DND-41 (cell line): ENCODE results near the gene TMEM117.

Source experiments
- ATAC-seq: fragments of 200-7000 bp; cut with Tn5 transposase; 3 replicates; pipeline ENCODE4 v1.9.1; 2021; ENCODE audit warnings: low read depth; ENCODE audit not compliant: insufficient read depth
- DNase-seq: peaks from one replicate; pipeline ENCODE4 v3.0.0-alpha.2; 2020
- H2AFZ ChIP-seq: 2 replicates; pipeline ENCODE4 v1.6.0; 2012; ENCODE audit warnings: low read depth, low read length
- H3K27ac ChIP-seq: 2 replicates; pipeline ENCODE4 v1.5.1; 2012; ENCODE audit warnings: low read length, inconsistent platforms
- H3K27me3 ChIP-seq: fragments of 200-600 bp; sonication (generic); 2 replicates; pipeline ENCODE4 v1.6.0; 2012; ENCODE audit warnings: low read length, mild to moderate bottlenecking, inconsistent platforms; ENCODE audit not compliant: insufficient read depth, poor library complexity
- H3K36me3 ChIP-seq: 2 replicates; pipeline ENCODE4 v1.5.1; 2012; ENCODE audit warnings: low read length, inconsistent platforms; ENCODE audit not compliant: insufficient read depth
- H3K4me1 ChIP-seq: 2 replicates; pipeline ENCODE4 v1.5.1; 2012; ENCODE audit warnings: mild to moderate bottlenecking, low read length; ENCODE audit not compliant: insufficient read depth
- H3K4me2 ChIP-seq: 2 replicates; pipeline ENCODE4 v1.6.0; 2012; ENCODE audit warnings: mild to moderate bottlenecking, moderate library complexity, low read length, inconsistent platforms; ENCODE audit not compliant: insufficient read depth
- H3K4me3 ChIP-seq, 2 experiments: fragments of 200-600 bp in 1 of 2; shearing (Covaris generic) in 1 of 2; 2 replicates each; pipeline ENCODE4 v1.5.1; 2012 to 2016; ENCODE audit warnings: inconsistent platforms in 2 of 2, low read length in 2 of 2, mild to moderate bottlenecking in 2 of 2, low read depth in 1 of 2, moderate library complexity in 1 of 2
- H3K79me2 ChIP-seq: 2 replicates; pipeline ENCODE4 v1.6.0; 2012; ENCODE audit warnings: low read length, inconsistent platforms; ENCODE audit not compliant: insufficient read depth
- H3K9ac ChIP-seq: 2 replicates; pipeline ENCODE4 v1.6.0; 2012; ENCODE audit warnings: low read depth, mild to moderate bottlenecking, inconsistent platforms, low read length, moderate library complexity
- H3K9me3 ChIP-seq: 2 replicates; pipeline ENCODE4 v1.5.1; 2012; ENCODE audit warnings: low read length, moderate library complexity, mild to moderate bottlenecking, inconsistent platforms; ENCODE audit not compliant: insufficient read depth, severe bottlenecking
- H4K20me1 ChIP-seq: 2 replicates; pipeline ENCODE4 v1.6.0; 2012; ENCODE audit warnings: low read length; ENCODE audit not compliant: insufficient read depth
- CTCF ChIP-seq: IDR thresholded peaks from 2 replicates; pipeline ENCODE4 v1.5.1; 2012; ENCODE audit warnings: borderline replicate concordance, low read length, moderate library complexity, mild to moderate bottlenecking; ENCODE audit not compliant: poor library complexity, severe bottlenecking; ENCODE audit errors: extremely low read depth
- EZH2 ChIP-seq: IDR thresholded peaks from 3 replicates; pipeline ENCODE4 v1.6.1; 2012; ENCODE audit warnings: borderline replicate concordance, low read depth, mild to moderate bottlenecking, moderate library complexity, low read length, inconsistent platforms; ENCODE audit not compliant: severe bottlenecking

Gene TMEM117

GRCh38 chr12:44431647-44432343, 595.9 kb downstream of the TMEM117 start:
- H2AFZ ChIP-seq = no peak overlapping the region
- no peak for DNase-seq
- H3K79me2 ChIP-seq = no peaks in the 10 kb centered on the region
- H3K27me3 ChIP-seq = no peaks in the 10 kb centered on the region
- ATAC-seq = no peak
- no peaks in the 10 kb centered on the region for H3K9me3 ChIP-seq
- H4K20me1 ChIP-seq = no peaks in the 10 kb centered on the region
- H3K4me1 ChIP-seq = no peaks in the 10 kb centered on the region
- H3K4me3 ChIP-seq = no peak overlapping the region
- TF ChIP-seq EZH2 (no peak), CTCF (no peak)
- H3K27ac ChIP-seq = no peak overlapping the region
- H3K4me2 ChIP-seq = no peak overlapping the region
- H3K9ac ChIP-seq = no peak overlapping the region
- H3K36me3 ChIP-seq = no peaks in the 10 kb centered on the region

DNA sequence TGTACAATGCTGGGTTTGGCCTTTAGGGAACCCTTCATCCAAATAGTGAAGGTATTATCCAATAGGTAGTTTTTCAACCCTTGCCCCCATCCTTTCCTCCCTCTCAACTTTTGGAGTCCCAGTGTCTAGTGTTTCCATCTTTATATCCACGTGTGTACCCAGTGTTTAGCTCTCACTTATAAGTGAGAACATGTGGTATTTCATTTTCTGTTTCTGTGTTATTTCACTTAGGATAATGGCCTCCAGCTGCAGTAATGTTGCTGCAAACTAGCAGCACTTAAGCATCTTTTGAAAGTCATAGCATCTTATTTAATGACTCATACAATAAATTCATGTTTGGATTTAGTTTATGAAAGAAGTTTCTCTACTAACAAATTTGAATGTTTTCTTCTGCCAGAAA, 597.8 kb downstream of the TMEM117 start:
- no peak for DNase-seq
- no peaks in the 10 kb centered on the region for H3K36me3 ChIP-seq
- H3K4me2 ChIP-seq = no peak overlapping the region
- no peak for ATAC-seq
- H3K4me1 ChIP-seq = no peaks in the 10 kb centered on the region
- TF ChIP-seq CTCF (no peak), EZH2 (no peak)
- H4K20me1 ChIP-seq = no peaks in the 10 kb centered on the region
- H3K27me3 ChIP-seq = no peaks in the 10 kb centered on the region
- H3K79me2 ChIP-seq = no peaks in the 10 kb centered on the region
- H3K9ac ChIP-seq = no peak overlapping the region
- H3K27ac ChIP-seq = no peak overlapping the region
- no peak overlapping the region for H2AFZ ChIP-seq
- no peak overlapping the region for H3K4me3 ChIP-seq
- H3K9me3 ChIP-seq = no peaks in the 10 kb centered on the region

GRCh38 chr12:44436756-44437155, 600.9 kb downstream of the TMEM117 start:
- DNase-seq (no peak), ATAC-seq (no peak)
- H3K4me3 ChIP-seq = no peak overlapping the region
- no peaks in the 10 kb centered on the region for H4K20me1 ChIP-seq
- no peaks in the 10 kb centered on the region for H3K27me3 ChIP-seq
- H3K4me2 ChIP-seq = no peak overlapping the region
- H3K4me1 ChIP-seq = no peaks in the 10 kb centered on the region
- no peaks in the 10 kb centered on the region for H3K79me2 ChIP-seq
- no peaks in the 10 kb centered on the region for H3K36me3 ChIP-seq
- H3K9ac ChIP-seq = no peak overlapping the region
- H2AFZ ChIP-seq = no peak overlapping the region
- TF ChIP-seq CTCF = no peak
- no peak for TF ChIP-seq EZH2
- no peak overlapping the region for H3K27ac ChIP-seq
- no peaks in the 10 kb centered on the region for H3K9me3 ChIP-seq
